ENCODE measurements around the gene INHBB. TPM values are rescaled to one million over a fixed set of nuclear protein-coding genes. Genes with fewer than 3 reads are reported as not detected.

Gene INHBB
- total and polyA plus RNA-seq, 9 of the 15 experiments (the other 6 are each of a cell fraction or from before 2014, with no cell fraction given) = not detected

DNA sequence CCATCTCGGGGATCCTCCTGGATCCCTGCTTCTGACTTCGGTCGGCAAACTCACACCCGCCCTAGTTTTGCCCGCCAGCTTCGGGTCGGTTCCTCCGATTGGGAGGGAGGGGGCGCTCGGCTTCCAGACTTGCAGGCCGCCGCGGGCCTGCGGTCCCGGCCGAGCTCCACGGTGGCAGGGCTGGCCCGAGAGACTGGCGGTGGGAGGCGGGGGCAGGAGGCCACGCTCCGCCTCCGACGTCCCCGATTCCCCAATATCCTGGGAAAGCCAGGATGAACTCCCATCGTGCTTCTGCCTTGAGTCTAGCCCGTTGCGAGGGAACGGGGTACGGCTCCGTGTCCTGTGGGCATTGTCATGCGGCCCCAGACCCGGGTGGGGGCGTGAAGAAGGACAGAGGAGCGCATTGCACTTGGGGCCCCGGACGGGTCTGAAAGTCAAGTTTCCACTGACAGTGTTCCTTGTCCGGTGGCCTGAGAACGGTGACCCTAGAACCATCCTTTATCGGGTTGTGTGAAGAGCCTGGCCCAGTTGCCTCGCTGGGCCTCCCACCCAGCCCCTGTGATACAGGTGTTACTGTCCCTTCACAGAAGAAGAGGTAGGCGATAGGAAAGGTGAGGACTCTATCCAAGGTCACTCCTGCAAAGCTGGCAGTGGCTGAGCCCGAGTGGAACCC, 2.4 kb upstream of the INHBB start (continued):
- TF ChIP-seq SREBF1 (IDR thresholded peaks at IDR 0.05; ENCODE audit: borderline replicate concordance, low read depth, low read length) (no peak), FUS (optimal IDR thresholded peaks at IDR 0.05; ENCODE audit: low read depth, low read length) (no peak), RAD51 (IDR thresholded peaks at IDR 0.05; ENCODE audit: borderline replicate concordance, low read depth) (no peak), LEF1 (IDR thresholded peaks at IDR 0.05) (no peak), TOE1 (IDR thresholded peaks at IDR 0.05; ENCODE audit: borderline replicate concordance) (no peak), TOE1 (CRISPR knock-in tag; IDR thresholded peaks at IDR 0.05; ENCODE audit: borderline replicate concordance, low read depth) (no peak), SRF (CRISPR knock-in tag; IDR thresholded peaks at IDR 0.05) (no peak), ZNF263 (CRISPR knock-in tag; IDR thresholded peaks at IDR 0.05; ENCODE audit: borderline replicate concordance) (no peak), POLR3A (IDR thresholded peaks at IDR 0.05; ENCODE audit: borderline replicate concordance, extremely low read depth, insufficient read depth, insufficient read length) (no peak), RHOXF2B (CRISPR knock-in tag; conservative IDR thresholded peaks at IDR 0.05) (no peak), MIER1 (IDR thresholded peaks at IDR 0.05; ENCODE audit: low read depth) (no peak)
- TF ChIP-seq, protein P1, sequence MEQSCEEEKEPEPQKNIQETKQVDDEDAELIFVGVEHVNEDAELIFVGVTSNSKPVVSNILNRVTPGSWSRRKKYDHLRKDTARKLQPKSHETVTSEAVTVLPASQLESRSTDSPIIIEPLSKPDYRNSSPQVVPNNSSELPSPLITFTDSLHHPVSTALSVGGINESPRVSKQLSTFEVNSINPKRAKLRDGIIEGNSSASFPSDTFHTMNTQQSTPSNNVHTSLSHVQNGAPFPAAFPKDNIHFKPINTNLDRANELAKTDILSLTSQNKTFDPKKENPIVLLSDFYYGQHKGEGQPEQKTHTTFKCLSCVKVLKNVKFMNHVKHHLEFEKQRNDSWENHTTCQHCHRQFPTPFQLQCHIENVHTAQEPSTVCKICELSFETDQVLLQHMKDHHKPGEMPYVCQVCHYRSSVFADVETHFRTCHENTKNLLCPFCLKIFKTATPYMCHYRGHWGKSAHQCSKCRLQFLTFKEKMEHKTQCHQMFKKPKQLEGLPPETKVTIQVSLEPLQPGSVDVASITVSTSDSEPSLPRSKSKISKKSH (CRISPR knock-in tag; IDR thresholded peaks at IDR 0.05) = no peak

All from K562 (cell line).